Measurements from ENCODE around the gene CCDC60.

GRCh38 chr12:119306593-119306992 lies 27.9 kb upstream of the CCDC60 start:
- TF ChIP-seq POLR2AphosphoS5 (IDR thresholded peaks at IDR 0.05; ENCODE audit: low read depth, low read length) (no peak), TAF1 (IDR thresholded peaks at IDR 0.05; ENCODE audit: borderline replicate concordance, insufficient read depth, low read length) (no peak), REST (IDR thresholded peaks at IDR 0.05; ENCODE audit: insufficient read depth in 1 of 2, low read depth in 2 of 2, low read length in 2 of 2) (no peak), SIN3A (IDR thresholded peaks at IDR 0.05; ENCODE audit: borderline replicate concordance, insufficient read depth, low read length) (no peak), FOXP2 (optimal IDR thresholded peaks at IDR 0.05; ENCODE audit: borderline replicate concordance, extremely low read depth, extremely low read length, insufficient read depth) (no peak)
